ENCODE results near the gene FBXL16.

FBXL16 gene

DNA sequence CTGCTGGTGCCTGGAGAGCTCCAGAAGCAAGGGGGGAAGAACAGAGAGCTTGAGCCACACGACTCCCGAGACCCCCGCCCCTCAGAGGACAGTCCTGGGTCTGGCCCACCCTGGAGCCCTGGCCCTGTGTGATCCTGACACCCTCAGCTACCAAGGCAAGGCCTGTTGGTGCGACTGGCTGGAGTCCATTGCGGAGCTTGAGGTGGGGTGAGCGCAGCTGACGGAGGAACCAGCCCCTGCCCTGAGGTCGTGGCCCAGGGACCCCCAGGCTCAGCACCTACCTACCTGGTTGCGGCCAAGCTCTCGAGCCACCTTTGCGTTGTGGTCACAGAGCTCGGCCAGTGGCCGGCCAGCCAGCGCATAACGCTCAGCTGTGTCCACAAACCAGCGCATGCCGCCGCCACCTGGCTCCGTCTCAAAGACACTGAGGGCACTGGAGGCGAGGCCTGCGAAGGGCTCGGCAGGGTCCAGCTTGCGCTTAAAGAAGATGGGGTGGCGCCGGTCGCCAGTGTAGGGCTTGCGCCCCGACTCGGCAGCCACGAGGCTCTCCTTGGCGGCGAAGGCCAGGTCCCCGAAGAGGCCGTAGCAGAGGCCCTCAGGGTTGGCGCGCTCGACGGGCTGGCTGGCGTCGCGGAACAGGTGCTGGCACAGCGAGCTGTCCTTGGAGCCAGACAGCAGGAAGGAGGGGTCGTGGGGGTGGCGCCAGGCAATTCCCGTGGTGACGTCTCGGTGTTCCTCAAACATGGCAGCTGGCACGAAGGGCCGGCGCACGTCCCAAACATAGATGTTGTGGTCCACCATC is 18.9 kb downstream of the FBXL16 start:
- no peak for DNase-seq

- DNase-seq: peak in 1 of 2 experiments; percentile 35
Observed at GRCh38 chr16:685967-686366, 19.6 kb downstream of the FBXL16 start.

DNA sequence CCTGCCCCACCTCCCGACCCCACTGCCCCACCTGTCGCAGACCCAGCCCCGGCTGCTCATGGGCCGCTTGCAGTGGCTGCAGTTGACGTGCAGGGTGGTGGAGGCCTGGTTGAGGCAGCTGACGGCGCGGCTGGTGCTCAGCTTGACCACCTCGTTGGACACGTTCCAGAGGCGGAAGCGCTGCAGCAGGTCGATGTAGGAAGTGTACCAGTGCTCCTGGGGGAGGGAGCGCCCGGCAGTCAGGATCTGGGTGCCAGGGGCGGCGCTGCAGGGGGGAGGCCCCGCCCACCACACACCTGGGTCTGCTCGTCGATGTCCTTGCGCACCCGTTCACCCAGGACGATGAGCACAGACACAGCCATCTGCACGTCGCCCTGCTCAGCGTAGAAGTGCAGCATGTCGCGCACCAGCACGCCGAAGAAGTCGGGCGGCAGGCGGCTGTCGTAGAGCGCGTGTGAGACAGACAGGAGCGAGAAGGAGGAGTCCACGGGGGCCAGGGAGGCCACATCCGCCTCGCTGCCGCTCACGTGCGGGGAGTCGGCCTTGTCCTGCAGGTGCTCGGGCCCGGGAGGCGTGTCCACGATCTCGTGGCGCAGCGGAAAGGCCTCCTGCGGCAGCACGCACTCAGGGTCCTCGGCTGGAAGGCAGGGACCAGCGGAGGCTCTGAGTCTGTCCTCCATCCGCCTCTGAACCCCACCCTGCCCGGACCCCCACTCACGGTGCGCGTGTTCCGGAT is 20.5 kb downstream of the FBXL16 start:
- DNase-seq: peak; percentile 76 to 89

GRCh38 chr16:684071-684794 is 21.4 kb downstream of the FBXL16 start, which contains the start of gene JMJD8:
Gene JMJD8, minus strand, starts transcription at chr16:684334. Its CDS starts 15 bp downstream, at chr16:684319.
- peak; percentile 97 to 99 for DNase-seq

DNA sequence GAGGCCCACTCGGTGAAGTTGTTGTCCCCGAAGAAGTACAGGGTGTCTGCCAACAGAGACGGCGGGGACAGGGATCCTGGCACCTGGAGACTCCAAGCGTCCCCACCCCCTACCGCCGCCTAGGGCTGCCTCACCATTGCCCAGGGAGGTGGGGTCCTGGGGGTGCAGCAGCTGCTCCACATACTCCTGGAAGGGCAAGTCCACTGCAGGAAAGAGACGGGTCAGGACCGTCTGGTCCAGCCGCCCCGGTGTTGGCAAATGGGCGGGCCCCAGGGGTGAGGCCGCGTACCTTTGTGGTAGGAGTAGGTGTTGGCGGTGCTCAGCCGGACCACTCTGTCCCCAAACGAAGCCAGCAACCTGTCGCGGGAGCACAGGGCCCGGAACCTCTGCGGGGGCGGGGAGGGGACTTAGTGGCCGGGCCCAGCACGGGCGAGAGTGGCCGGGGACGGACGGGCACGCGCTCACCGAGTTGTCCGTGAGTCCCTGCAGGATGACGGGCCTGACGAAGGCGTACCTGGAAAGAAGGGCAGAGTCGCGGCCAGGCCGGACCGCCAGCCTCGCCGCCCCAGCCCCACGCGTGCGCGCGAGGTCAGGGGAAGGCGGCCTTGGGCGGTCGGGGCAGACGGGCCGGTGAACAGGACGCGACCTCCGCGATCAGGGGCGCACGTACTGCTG is 22.1 kb downstream of the FBXL16 start:
- no peak for DNase-seq

- no peak for DNase-seq
Observed at GRCh38 chr16:682493-683395, 22.9 kb downstream of the FBXL16 start.

GRCh38 chr16:681746-682427 is 23.7 kb downstream of the FBXL16 start:
- no peak for DNase-seq

DNA sequence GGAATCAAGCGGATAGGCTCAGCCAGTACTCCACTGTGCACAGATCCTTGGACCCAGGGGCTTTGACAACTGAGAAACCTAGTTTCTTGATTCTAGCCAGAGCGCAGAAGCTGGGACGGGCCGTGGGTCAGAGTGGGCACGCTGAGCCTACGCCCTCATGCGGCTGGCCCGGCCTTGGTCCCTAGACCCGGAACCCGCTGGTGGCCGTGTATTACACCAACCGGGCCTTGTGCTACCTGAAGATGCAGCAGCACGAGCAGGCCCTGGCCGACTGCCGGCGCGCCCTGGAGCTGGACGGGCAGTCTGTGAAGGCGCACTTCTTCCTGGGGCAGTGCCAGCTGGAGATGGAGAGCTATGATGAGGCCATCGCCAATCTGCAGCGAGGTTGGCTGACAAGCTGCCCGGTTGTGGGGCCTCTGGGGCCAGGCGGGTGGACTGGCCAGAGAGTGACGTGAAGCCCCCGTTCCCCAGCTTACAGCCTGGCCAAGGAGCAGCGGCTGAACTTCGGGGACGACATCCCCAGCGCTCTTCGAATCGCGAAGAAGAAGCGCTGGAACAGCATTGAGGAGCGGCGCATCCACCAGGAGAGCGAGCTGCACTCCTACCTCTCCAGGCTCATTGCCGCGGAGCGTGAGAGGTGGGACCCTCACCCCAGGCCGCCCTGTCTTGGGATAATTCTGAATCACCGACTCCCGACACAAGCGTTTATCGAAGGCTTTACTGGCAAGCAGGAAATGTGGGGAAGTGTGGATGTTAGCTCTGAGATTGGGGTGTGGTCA is 24.4 kb downstream of the FBXL16 start:
- DNase-seq: no peak

GRCh38 chr16:680625-680945 is 25.0 kb downstream of the FBXL16 start:
- DNase-seq: no peak

DNA sequence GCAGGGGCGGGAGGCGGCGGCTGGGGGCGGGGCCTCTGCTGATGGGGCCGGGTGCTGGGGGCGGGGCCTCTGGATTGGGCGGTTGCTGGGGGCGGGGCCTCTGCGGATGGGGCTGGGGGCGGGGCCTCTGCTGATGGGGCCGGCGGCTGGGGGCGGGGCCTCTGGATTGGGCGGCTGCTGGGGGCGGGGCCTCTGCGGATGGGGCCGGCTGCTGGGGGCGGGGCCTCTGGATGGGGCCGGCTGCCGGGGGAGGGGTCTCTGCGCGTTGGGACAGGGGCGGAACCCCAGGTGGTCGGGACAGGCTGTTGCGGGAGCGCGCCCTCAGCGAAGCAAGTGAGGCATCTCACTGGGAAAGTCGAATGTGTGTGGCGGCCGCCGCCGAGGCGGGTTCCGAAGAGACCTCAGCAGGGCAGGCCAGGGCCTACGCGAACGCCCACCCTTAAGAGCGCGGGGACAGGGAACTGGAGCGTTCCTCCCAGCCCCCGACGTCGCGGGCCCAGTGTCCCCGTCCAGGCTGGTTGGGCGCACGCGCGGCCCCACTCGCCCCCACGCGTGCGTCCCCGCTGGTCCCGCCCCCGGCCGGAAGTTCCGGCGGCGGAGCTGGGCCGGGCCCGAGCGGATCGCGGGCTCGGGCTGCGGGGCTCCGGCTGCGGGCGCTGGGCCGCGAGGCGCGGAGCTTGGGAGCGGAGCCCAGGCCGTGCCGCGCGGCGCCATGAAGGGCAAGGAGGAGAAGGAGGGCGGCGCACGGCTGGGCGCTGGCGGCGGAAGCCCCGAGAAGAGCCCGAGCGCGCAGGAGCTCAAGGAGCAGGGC is 25.6 kb downstream of the FBXL16 start, which contains the start of gene STUB1:
TSS of gene STUB1 (plus strand) at position 597 of the 811 bp plus-strand sequence. CDS start at position 713, 116 bp downstream.
- DNase-seq: peak; percentile 92 to 93

DNA sequence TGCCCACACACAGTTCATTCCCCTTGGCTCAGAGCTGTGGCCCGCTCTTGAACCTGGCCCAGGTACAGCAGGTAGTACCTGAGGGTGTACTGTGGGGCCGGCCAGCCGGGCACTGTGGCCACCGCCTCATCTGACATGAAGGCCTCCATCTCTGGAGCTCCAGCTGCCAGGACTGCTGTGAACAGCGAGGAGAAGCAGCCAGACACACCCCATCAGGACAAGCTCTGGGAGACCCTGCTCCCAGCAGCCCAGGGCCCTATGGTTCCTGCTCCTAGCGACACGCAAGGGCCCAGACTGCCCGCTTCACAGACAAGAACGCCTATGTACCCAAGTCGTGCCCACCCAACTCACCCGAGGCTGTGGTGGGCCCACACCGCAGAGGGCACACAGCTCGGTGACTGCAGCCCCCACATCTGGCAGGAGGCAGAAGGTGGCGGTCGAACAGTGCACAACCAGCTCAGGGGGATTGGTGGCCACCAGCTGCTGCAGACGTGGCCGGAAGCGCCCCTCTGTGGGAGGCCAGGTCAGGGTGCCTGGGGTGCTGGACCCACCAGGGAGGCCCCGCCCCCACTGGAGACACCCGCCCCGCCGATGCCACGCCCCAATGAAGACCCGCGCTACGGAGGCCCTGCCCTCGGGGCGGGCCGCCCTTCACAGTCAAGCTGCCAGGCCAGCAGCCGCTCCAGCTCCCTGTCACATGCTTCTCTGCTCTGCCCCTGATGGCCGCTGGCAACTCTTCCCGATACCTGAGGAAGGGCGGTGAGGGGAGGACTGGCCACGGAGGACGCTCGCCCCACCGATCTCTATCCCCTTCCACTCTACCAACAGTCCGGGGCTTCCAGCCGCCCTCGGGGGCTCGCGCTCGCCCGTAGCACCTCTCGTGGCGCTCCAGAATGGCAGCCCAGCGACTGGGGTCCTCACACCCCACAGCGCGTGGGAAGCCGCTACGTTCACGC is 26.5 kb downstream of the FBXL16 start:
- peak; percentile 64 to 75 for DNase-seq

DNA sequence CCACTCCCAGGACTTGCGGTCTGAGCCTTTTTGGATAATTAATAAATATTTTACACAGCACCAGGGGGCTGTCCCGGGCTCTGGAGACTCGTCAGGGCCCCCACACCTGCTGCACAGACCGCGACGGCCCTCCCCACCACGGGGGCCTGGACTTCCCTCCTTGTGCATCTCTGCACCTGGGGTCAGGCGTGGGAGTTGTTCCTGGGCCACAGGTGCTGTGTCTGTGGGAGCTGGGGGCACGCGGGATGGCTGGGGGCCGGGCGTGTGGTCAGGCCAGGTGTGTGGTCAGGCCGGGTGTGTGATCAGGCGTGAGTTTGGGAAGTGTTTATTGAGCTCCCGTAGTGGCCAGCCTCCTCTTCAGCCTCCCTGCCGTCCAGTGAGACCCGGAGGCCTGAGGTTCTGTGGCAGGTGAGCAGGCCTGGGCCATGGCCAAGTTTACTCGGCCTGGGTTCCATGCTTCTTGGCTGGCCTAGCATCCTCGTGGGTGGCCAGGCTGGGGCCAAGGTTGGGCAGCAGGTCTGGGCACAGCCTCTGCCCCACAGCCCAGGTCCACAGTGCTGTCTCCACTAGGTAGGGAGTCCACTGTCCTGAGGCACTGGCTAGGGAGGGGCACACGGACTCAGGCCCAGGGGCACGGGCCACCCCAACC is 27.3 kb downstream of the FBXL16 start:
- no peak for DNase-seq

DNA sequence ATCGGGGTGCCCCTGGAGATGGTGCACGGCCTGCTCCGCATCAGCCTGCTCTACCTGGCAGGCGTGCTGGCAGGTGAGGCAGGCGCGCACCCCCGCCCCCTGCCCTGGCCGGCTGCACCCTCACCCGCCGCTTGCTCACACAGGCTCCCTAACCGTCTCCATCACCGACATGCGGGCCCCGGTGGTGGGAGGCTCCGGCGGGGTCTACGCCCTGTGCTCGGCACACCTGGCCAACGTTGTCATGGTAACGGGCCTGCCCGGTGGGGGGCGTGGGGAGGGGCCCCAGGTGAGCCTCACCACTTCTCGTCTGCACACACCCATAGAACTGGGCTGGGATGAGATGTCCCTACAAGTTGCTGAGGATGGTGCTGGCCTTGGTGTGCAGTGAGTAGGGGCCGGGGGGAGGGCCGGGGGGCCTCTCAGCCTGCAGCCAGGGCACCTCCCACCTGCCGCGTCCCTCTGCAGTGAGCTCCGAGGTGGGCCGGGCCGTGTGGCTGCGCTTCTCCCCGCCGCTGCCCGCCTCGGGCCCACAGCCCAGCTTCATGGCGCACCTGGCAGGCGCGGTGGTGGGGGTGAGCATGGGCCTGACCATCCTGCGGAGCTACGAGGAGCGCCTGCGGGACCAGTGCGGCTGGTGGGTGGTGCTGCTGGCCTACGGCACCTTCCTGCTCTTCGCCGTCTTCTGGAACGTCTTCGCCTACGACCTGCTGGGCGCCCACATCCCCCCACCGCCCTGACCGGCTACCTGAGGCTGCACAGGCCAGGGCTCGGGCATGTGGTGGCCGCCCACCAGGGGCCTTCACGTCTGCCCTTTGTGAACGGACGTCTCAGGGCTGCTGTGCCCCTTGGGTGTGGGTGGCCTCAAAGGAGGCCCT is 28.0 kb downstream of the FBXL16 start:
- peak; percentile 90 to 91 for DNase-seq

GRCh38 chr16:676913-677312 is 28.7 kb downstream of the FBXL16 start:
- DNase-seq: peak; percentile 92 to 93

DNA sequence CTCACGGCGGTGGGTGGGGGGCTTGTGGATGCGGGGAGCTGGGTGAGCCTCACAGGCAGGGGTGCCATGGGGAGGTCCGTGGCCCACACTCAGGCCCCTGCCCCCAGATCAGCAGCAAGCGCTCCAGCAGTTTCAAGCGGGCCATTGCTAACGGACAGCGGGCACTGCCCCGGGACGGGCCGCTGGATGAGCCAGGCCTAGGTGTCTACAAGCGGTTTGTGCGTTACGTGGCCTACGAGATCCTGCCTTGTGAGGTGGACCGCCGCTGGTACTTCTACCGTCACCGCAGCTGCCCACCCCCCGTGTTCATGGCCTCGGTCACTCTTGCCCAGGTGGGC is 29.1 kb downstream of the FBXL16 start:
- no peak for DNase-seq

GRCh38 chr16:675884-676564 is 29.6 kb downstream of the FBXL16 start:
- DNase-seq: no peak
